IPS-18a (cell line): Measurements from ENCODE around the gene PRF1.

Experiments
- H3K27ac ChIP-seq: one replicate; pipeline ENCODE4 v1.5.1; 2013; ENCODE audit warnings: low read length
- H3K27me3 ChIP-seq: one replicate; pipeline ENCODE4 v1.6.1; 2013; ENCODE audit warnings: mild to moderate bottlenecking, low read length; ENCODE audit not compliant: control insufficient read depth, insufficient read depth
- H3K36me3 ChIP-seq: one replicate; pipeline ENCODE4 v1.6.1; 2013; ENCODE audit warnings: low read depth, low read length; ENCODE audit not compliant: control insufficient read depth
- H3K4me1 ChIP-seq: one replicate; pipeline ENCODE4 v1.6.1; 2013; ENCODE audit warnings: low read depth, low read length; ENCODE audit not compliant: control insufficient read depth
- H3K4me3 ChIP-seq: one replicate; pipeline ENCODE4 v1.5.1; 2013; ENCODE audit warnings: low read length
- H3K9ac ChIP-seq: one replicate; pipeline ENCODE4 v1.6.1; 2013; ENCODE audit warnings: mild to moderate bottlenecking, low read length, moderate library complexity
- H3K9me3 ChIP-seq: one replicate; pipeline ENCODE4 v1.6.1; 2013; ENCODE audit warnings: low read depth, low read length; ENCODE audit not compliant: control insufficient read depth

PRF1 gene

GRCh38 chr10:70598857-70599295 lies 3.7 kb downstream of the PRF1 start:
- H3K4me1 ChIP-seq, result no peaks in the 10 kb centered on the region

GRCh38 chr10:70597856-70598815 lies 4.4 kb downstream of the PRF1 start:
- no peaks in the 10 kb centered on the region for H3K36me3 ChIP-seq
- no peak overlapping the region for H3K4me3 ChIP-seq
- H3K27ac ChIP-seq, result no peak overlapping the region
- no peaks in the 10 kb centered on the region for H3K4me1 ChIP-seq
- H3K9me3 ChIP-seq, result no peaks in the 10 kb centered on the region
- no peak overlapping the region for H3K9ac ChIP-seq
- H3K27me3 ChIP-seq, result no peaks in the 10 kb centered on the region

More at GRCh38 chr10:70598857-70599295, 3.7 kb downstream of the PRF1 start:
- Histone ChIP-seq H3K27me3 (no peaks in the 10 kb centered on the region), H3K36me3 (no peaks in the 10 kb centered on the region), H3K9me3 (no peaks in the 10 kb centered on the region), H3K27ac (no peak overlapping the region), H3K9ac (no peak overlapping the region), H3K4me3 (no peak overlapping the region)

- H3K36me3 ChIP-seq, result no peaks in the 10 kb centered on the region
- no peaks in the 10 kb centered on the region for H3K27me3 ChIP-seq
- no peak overlapping the region for H3K9ac ChIP-seq
- no peak overlapping the region for H3K4me3 ChIP-seq
- no peaks in the 10 kb centered on the region for H3K9me3 ChIP-seq
- H3K4me1 ChIP-seq, result no peaks in the 10 kb centered on the region
- no peak overlapping the region for H3K27ac ChIP-seq
Measured at GRCh38 chr10:70596860-70597809, 5.4 kb downstream of the PRF1 start.

- Histone ChIP-seq H3K27ac (no peak overlapping the region), H3K4me1 (no peaks in the 10 kb centered on the region), H3K9me3 (no peaks in the 10 kb centered on the region), H3K27me3 (no peaks in the 10 kb centered on the region), H3K4me3 (no peak overlapping the region), H3K36me3 (no peaks in the 10 kb centered on the region), H3K9ac (no peak overlapping the region)
Measured at GRCh38 chr10:70596110-70596798, 6.3 kb downstream of the PRF1 start.

GRCh38 chr10:70595566-70596016 lies 7.0 kb downstream of the PRF1 start:
- Histone ChIP-seq H3K36me3 (no peaks in the 10 kb centered on the region), H3K9me3 (no peaks in the 10 kb centered on the region), H3K4me1 (no peaks in the 10 kb centered on the region), H3K27ac (no peak overlapping the region), H3K9ac (no peak overlapping the region), H3K4me3 (no peak overlapping the region), H3K27me3 (no peaks in the 10 kb centered on the region)

GRCh38 chr10:70594161-70594560 lies 8.4 kb downstream of the PRF1 start:
- Histone ChIP-seq H3K9me3 (no peaks in the 10 kb centered on the region), H3K4me3 (no peak overlapping the region), H3K9ac (no peak overlapping the region), H3K36me3 (no peaks in the 10 kb centered on the region), H3K4me1 (no peaks in the 10 kb centered on the region), H3K27me3 (no peaks in the 10 kb centered on the region), H3K27ac (no peak overlapping the region)

- Histone ChIP-seq H3K4me3 (no peak overlapping the region), H3K36me3 (no peaks in the 10 kb centered on the region), H3K27me3 (no peaks in the 10 kb centered on the region), H3K27ac (no peak overlapping the region), H3K9me3 (no peaks in the 10 kb centered on the region), H3K4me1 (no peaks in the 10 kb centered on the region), H3K9ac (no peak overlapping the region)
Measured at GRCh38 chr10:70593513-70593890, 9.0 kb downstream of the PRF1 start.

GRCh38 chr10:70592746-70593512 lies 9.6 kb downstream of the PRF1 start:
- Histone ChIP-seq H3K4me3 (no peak overlapping the region), H3K27me3 (no peaks in the 10 kb centered on the region), H3K4me1 (no peaks in the 10 kb centered on the region), H3K27ac (no peak overlapping the region), H3K36me3 (no peaks in the 10 kb centered on the region), H3K9ac (no peak overlapping the region), H3K9me3 (no peaks in the 10 kb centered on the region)

GRCh38 chr10:70592186-70592735 lies 10.3 kb downstream of the PRF1 start:
- H3K36me3 ChIP-seq, result no peaks in the 10 kb centered on the region
- H3K4me1 ChIP-seq, result no peaks in the 10 kb centered on the region
- H3K4me3 ChIP-seq, result no peak overlapping the region
- H3K27ac ChIP-seq, result no peak overlapping the region
- no peaks in the 10 kb centered on the region for H3K27me3 ChIP-seq
- no peaks in the 10 kb centered on the region for H3K9me3 ChIP-seq
- H3K9ac ChIP-seq, result no peak overlapping the region

- no peak overlapping the region for H3K9ac ChIP-seq
- no peaks in the 10 kb centered on the region for H3K9me3 ChIP-seq
- no peaks in the 10 kb centered on the region for H3K27me3 ChIP-seq
- H3K36me3 ChIP-seq, result no peaks in the 10 kb centered on the region
- no peak overlapping the region for H3K27ac ChIP-seq
- no peak overlapping the region for H3K4me3 ChIP-seq
- no peaks in the 10 kb centered on the region for H3K4me1 ChIP-seq
Measured at GRCh38 chr10:70590655-70591416, 11.7 kb downstream of the PRF1 start.
